H1 (cell line): ENCODE results near the gene SSTR5. TPM values are rescaled to one million over a fixed set of nuclear protein-coding genes. Genes with fewer than 3 reads are reported as not detected.

Experiments
- CTCF ChIA-PET: fragments of 300-600 bp; sonication (Branson Sonifier 250); formaldehyde crosslinking; loops from one replicate; lab custom pipeline; 2021; ENCODE audit not compliant: partially characterized antibody; lab: Charles Lee
- POLR2A ChIA-PET: fragments of 300-600 bp; sonication (Branson Sonifier 250); formaldehyde crosslinking; loops from one replicate; lab custom pipeline; 2021; ENCODE audit warnings: inconsistent platforms; ENCODE audit not compliant: partially characterized antibody; lab: Charles Lee
- DNase-seq, 2 experiments: peaks; one replicate each; pipeline versions ENCODE4 v3.0.0 to v3.0.0-alpha.2; 2010 to 2022; ENCODE audit warnings: low spot score in 2 of 2, low read depth in 1 of 2, mixed read lengths in 1 of 2
- FAIRE-seq: peaks from 2 replicates; lab custom pipeline; 2011; peaks lifted over from hg19 to GRCh38; lab: Jason Lieb, UNC
- H2AFZ ChIP-seq: 2 replicates; pipeline ENCODE4 v1.8.1; 2012; ENCODE audit warnings: low read length, inconsistent platforms
- H2AK5ac ChIP-seq: 2 replicates; pipeline ENCODE4 v1.6.1; 2013; ENCODE audit warnings: low read depth, low read length
- H2BK120ac ChIP-seq: replicated peaks from 2 replicates; pipeline ENCODE3; 2013; ENCODE audit warnings: low read depth, low read length, inconsistent platforms
- H2BK12ac ChIP-seq: 2 replicates; pipeline ENCODE4 v1.6.1; 2013; ENCODE audit warnings: low read depth, low read length
- H2BK15ac ChIP-seq: 2 replicates; pipeline ENCODE4 v1.6.1; 2013; ENCODE audit warnings: low read length
- H2BK20ac ChIP-seq: 2 replicates; pipeline ENCODE4 v1.6.1; 2013; ENCODE audit warnings: low read length
- H2BK5ac ChIP-seq: 2 replicates; pipeline ENCODE4 v1.6.1; 2013; ENCODE audit warnings: low read depth, low read length
- H3K14ac ChIP-seq: 2 replicates; pipeline ENCODE4 v1.6.1; 2013; ENCODE audit warnings: inconsistent platforms; ENCODE audit not compliant: insufficient read length
- H3K18ac ChIP-seq: 2 replicates; pipeline ENCODE4 v1.6.1; 2013; ENCODE audit warnings: low read length; ENCODE audit errors: extremely low read depth
- H3K23ac ChIP-seq: 2 replicates; pipeline ENCODE4 v1.6.1; 2013; ENCODE audit warnings: inconsistent platforms; ENCODE audit not compliant: insufficient read length
- H3K23me2 ChIP-seq: 2 replicates; pipeline ENCODE4 v1.6.1; 2013; ENCODE audit warnings: low read depth, low read length
- H3K27ac ChIP-seq: 2 replicates; pipeline ENCODE4 v1.6.1; 2011; ENCODE audit warnings: low read depth, low read length, inconsistent platforms
- H3K27me3 ChIP-seq, 4 experiments: replicated peaks in 1 of 4; 1 replicate in 1 of 4; 2 replicates in 3 of 4; pipeline versions ENCODE4 v1.6.1 to v1.8.1; 2011 to 2013; ENCODE audit warnings: low read length in 3 of 4, mild to moderate bottlenecking in 3 of 4, inconsistent platforms in 2 of 4, mixed read lengths in 2 of 4, moderate library complexity in 1 of 4; ENCODE audit not compliant: control insufficient read depth in 3 of 4, insufficient read depth in 3 of 4; ENCODE audit errors: extremely low read depth in 1 of 4
- H3K36me3 ChIP-seq, 4 experiments: 2 replicates each; pipeline versions ENCODE4 v1.6.1 to v1.8.1; 2011 to 2013; ENCODE audit warnings: mild to moderate bottlenecking in 4 of 4, low read length in 3 of 4, moderate library complexity in 2 of 4, control low read depth in 1 of 4, inconsistent platforms in 1 of 4; ENCODE audit not compliant: insufficient read depth in 4 of 4, control insufficient read depth in 2 of 4
- H3K4ac ChIP-seq: replicated peaks from 2 replicates; pipeline ENCODE3; 2013; ENCODE audit warnings: low read length, low read depth, mixed read lengths, inconsistent platforms; ENCODE audit not compliant: insufficient read length
- H3K4me1 ChIP-seq, 4 experiments: replicated peaks in 1 of 4; 1 replicate in 1 of 4; 2 replicates in 3 of 4; pipeline versions ENCODE4 v1.6.1 to v1.8.1; 2011 to 2013; ENCODE audit warnings: low read length in 3 of 4, inconsistent platforms in 2 of 4, mixed read lengths in 1 of 4; ENCODE audit not compliant: insufficient read depth in 4 of 4, control insufficient read depth in 3 of 4
- H3K4me2 ChIP-seq, 2 experiments: 2 replicates each; pipeline versions ENCODE4 v1.6.1 to v1.8.1; 2011 to 2013; ENCODE audit warnings: low read depth in 2 of 2, low read length in 2 of 2, control low read depth in 1 of 2, inconsistent platforms in 1 of 2, mild to moderate bottlenecking in 1 of 2; ENCODE audit not compliant: insufficient read depth in 1 of 2
- H3K4me3 ChIP-seq, 4 experiments: fragments of 200-600, 300-600 bp in 1 of 4; sonication (generic), shearing (Covaris generic), sonication (Bioruptor Twin) in 1 of 4; 2 replicates each; pipeline versions ENCODE4 v1.5.1 to v1.8.1; 2011 to 2016; ENCODE audit warnings: low read length in 4 of 4, low read depth in 3 of 4, control low read depth in 2 of 4, inconsistent platforms in 2 of 4, mild to moderate bottlenecking in 2 of 4, mixed read lengths in 1 of 4, moderate library complexity in 1 of 4; ENCODE audit not compliant: insufficient read depth in 2 of 4; ENCODE audit errors: extremely low read depth in 1 of 4
- H3K56ac ChIP-seq: replicated peaks from 2 replicates; pipeline ENCODE3; 2013; ENCODE audit warnings: low read depth, mild to moderate bottlenecking, mixed read lengths, low read length, inconsistent platforms; ENCODE audit not compliant: insufficient read length
- H3K79me1 ChIP-seq: 2 replicates; pipeline ENCODE4 v1.6.1; 2013; ENCODE audit warnings: low read depth, low read length, control low read depth
- H3K79me2 ChIP-seq, 2 experiments: 2 replicates each; pipeline versions ENCODE4 v1.6.1 to v1.8.1; 2012 to 2013; ENCODE audit warnings: low read length in 2 of 2, mild to moderate bottlenecking in 2 of 2, inconsistent platforms in 1 of 2; ENCODE audit not compliant: insufficient read depth in 2 of 2, control insufficient read depth in 1 of 2
- H3K9ac ChIP-seq, 4 experiments: replicated peaks in 1 of 4; 1 replicate in 1 of 4; 2 replicates in 3 of 4; pipeline versions ENCODE4 v1.6.1 to v1.8.1; 2011 to 2013; ENCODE audit warnings: low read depth in 3 of 4, low read length in 3 of 4, control low read depth in 2 of 4, mild to moderate bottlenecking in 2 of 4, moderate library complexity in 2 of 4, inconsistent platforms in 1 of 4; ENCODE audit errors: extremely low read depth in 1 of 4
- H3K9me3 ChIP-seq, 2 experiments: 2 replicates each; pipeline versions ENCODE4 v1.6.1 to v1.8.1; 2012 to 2013; ENCODE audit warnings: mild to moderate bottlenecking in 2 of 2, moderate library complexity in 2 of 2, control low read depth in 1 of 2, inconsistent platforms in 1 of 2, low read depth in 1 of 2, low read length in 1 of 2, mixed read lengths in 1 of 2; ENCODE audit not compliant: insufficient read depth in 2 of 2
- H4K20me1 ChIP-seq, 2 experiments: replicated peaks in 1 of 2; 2 replicates each; pipeline versions ENCODE3 to v1.8.1; 2011 to 2013; ENCODE audit warnings: inconsistent platforms in 2 of 2, low read length in 2 of 2, mild to moderate bottlenecking in 1 of 2; ENCODE audit not compliant: insufficient read depth in 2 of 2, control insufficient read depth in 1 of 2
- H4K5ac ChIP-seq: 2 replicates; pipeline ENCODE4 v1.6.1; 2013; ENCODE audit warnings: low read length, low read depth, mixed read lengths, inconsistent platforms; ENCODE audit not compliant: insufficient read length
- H4K8ac ChIP-seq: 2 replicates; pipeline ENCODE4 v1.8.0; 2013; ENCODE audit warnings: mild to moderate bottlenecking, moderate library complexity, low read length, inconsistent platforms; ENCODE audit not compliant: insufficient read depth; ENCODE audit errors: extremely low read depth
- H4K91ac ChIP-seq: replicated peaks from 2 replicates; pipeline ENCODE3; 2013; ENCODE audit warnings: low read length, mixed read lengths, inconsistent platforms; ENCODE audit not compliant: insufficient read length
- BRCA1 ChIP-seq: IDR thresholded peaks from 2 replicates; pipeline ENCODE4 v1.6.1; 2012; ENCODE audit warnings: low read depth, low read length, improper control_type of control experiment
- CHD2 ChIP-seq: IDR thresholded peaks from 2 replicates; pipeline ENCODE4 v1.6.1; 2012; ENCODE audit warnings: low read length, improper control_type of control experiment
- EGR1 ChIP-seq: IDR thresholded peaks from 2 replicates; pipeline ENCODE4 v1.6.1; 2011; ENCODE audit warnings: low read depth, low read length, borderline replicate concordance
- GTF2F1 ChIP-seq: IDR thresholded peaks from 2 replicates; pipeline ENCODE4 v1.6.1; 2012; ENCODE audit warnings: low read depth, low read length, improper control_type of control experiment, borderline replicate concordance
- JUN ChIP-seq: IDR thresholded peaks from 2 replicates; pipeline ENCODE4 v1.6.1; 2011; ENCODE audit warnings: low read depth, mild to moderate bottlenecking, improper control_type of control experiment, low read length
- KDM5A ChIP-seq: fragments of 200-600 bp; IDR thresholded peaks from 2 replicates; pipeline ENCODE4 v1.7.1; 2012; ENCODE audit warnings: mild to moderate bottlenecking, low read length, inconsistent platforms, mixed read lengths
- WGBS, 2 experiments: shearing (Covaris generic) in 1 of 2; methylation state at CpG; one replicate each; pipeline versions ENCODE4 v1.1.6 to v1.1.7; 2013 to 2015; ENCODE audit warnings: low lambda C conversion rate in 2 of 2, mixed read lengths in 2 of 2, inconsistent platforms in 1 of 2, low coverage in 1 of 2, missing lambda C conversion rate in 1 of 2; ENCODE audit not compliant: insufficient replicate concordance in 2 of 2, insufficient coverage in 1 of 2, insufficient read length in 1 of 2; ENCODE audit errors: extremely low coverage in 1 of 2, missing lambda C conversion rate in 1 of 2; 5-methylcytosine and 5-hydroxymethylcytosine counted together
- polyA plus RNA-seq, 7 experiments: library from polyadenylated mRNA; depleted of rRNA in 3 of 7; stranded (reverse) in 5 of 7; unstranded in 2 of 7; fragments of >200 nt in 5 of 7; fragments of 200-250 nt in 2 of 7; gene quantifications; 1 replicate in 5 of 7; 2 replicates in 1 of 7; 4 replicates in 1 of 7; pipeline versions ENCODE4 v1.2.1 to v1.2.3, GENCODE V29; 2011 to 2013; ENCODE audit warnings: missing spikeins in 2 of 7, mixed read lengths in 2 of 7
- total RNA-seq: library from RNA; stranded (reverse); fragmentation: NEBNext Ultra II Directional; extraction: Animal tissue kit (Norgen Biotek cat#: 25700); gene quantifications from 2 replicates; pipeline ENCODE4 v1.2.1, GENCODE V29; 2021

SSTR5 gene
- total and polyA plus RNA-seq, 2 of the 8 experiments (the other 6 are each of a cell fraction or from before 2014, with no cell fraction given): 0.56 to 0.60 TPM

DNA sequence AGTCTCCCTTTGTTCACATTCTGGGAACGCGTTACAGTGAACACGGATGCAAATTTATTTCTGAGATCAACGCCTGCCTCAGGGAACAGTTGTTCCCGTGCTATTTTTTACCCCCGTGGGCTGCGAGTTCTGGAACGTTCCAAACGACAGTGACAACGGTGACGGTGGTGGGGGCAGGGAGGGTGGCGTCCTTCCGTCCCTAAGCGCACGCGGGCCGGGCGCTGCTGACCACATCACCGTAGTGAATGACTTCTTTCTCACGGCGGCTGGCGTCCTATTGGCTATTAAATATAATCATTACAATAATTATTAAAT is 45.1 kb upstream of the SSTR5 start:
- POLR2A ChIA-PET: no interaction called here
- Histone ChIP-seq H2BK12ac (no peak overlapping the region), H2BK120ac (no peak overlapping the region), H2BK15ac (no peak overlapping the region), H3K4me3 (no peak overlapping the region), H2BK20ac (no peak overlapping the region), H3K9me3 (peaks cover 4% of the 10 kb centered on the region in 2 experiments; a peak in 2 of 4 replicates), H4K5ac (no peak overlapping the region), H3K23ac (no peak overlapping the region)
- DNase-seq: no peak
- TF ChIP-seq EGR1 (no peak), CHD2 (no peak), KDM5A (no peak), BRCA1 (no peak), GTF2F1 (no peak), JUN (no peak)
- TF ChIP-seq, all 59 proteins: peak for 0
- no peaks in the 10 kb centered on the region for H3K27me3 ChIP-seq
- no peak overlapping the region for H4K91ac ChIP-seq
- no peak overlapping the region for H3K14ac ChIP-seq
- H3K23me2 ChIP-seq: peaks cover 2% of the 10 kb centered on the region; the same call in 1 of the 2 replicates
- H4K8ac ChIP-seq: no peak overlapping the region
- H3K4ac ChIP-seq: no peak overlapping the region
- no peak overlapping the region for H3K4me2 ChIP-seq
- FAIRE-seq: no peak
- no peak overlapping the region for H2AFZ ChIP-seq
- no peak overlapping the region for H3K56ac ChIP-seq
- H3K9ac ChIP-seq: no peak overlapping the region
- H3K18ac ChIP-seq: no peak overlapping the region
- H3K27ac ChIP-seq: no peak overlapping the region
- H2AK5ac ChIP-seq: no peak overlapping the region
- no peaks in the 10 kb centered on the region for H3K79me1 ChIP-seq
- 95% methylated on average over 22 of the region's 22 CpGs; no CpG with 5 or more reads in 1 of the 2 experiments for WGBS, 2 experiments
- CTCF ChIA-PET: interaction anchor here (0.6 to 1.3 kb wide), 3 partner anchors 175 to 277 kb away, joined by 3 to 4 read pairs (median 3); no protein-coding TSS in a partner anchor
- no peaks in the 10 kb centered on the region for H3K79me2 ChIP-seq
- H3K4me1 ChIP-seq: no peaks in the 10 kb centered on the region; a peak in 1 of 7 replicates
- H2BK5ac ChIP-seq: no peak overlapping the region
- H4K20me1 ChIP-seq: peaks cover 0 to under 1% of the 10 kb centered on the region in 2 experiments
- no peaks in the 10 kb centered on the region for H3K36me3 ChIP-seq
